H1 (cell line): ENCODE measurements around the gene STT3B. TPM values are rescaled to one million over a fixed set of nuclear protein-coding genes. Genes with fewer than 3 reads are reported as not detected.

ENCODE experiments used
- BCL11A ChIP-seq, 2 experiments: IDR thresholded peaks; one replicate each; pipeline ENCODE4 v1.6.1; 2011; ENCODE audit warnings: low read depth in 2 of 2, low read length in 2 of 2, mild to moderate bottlenecking in 2 of 2
- CBX5 ChIP-seq: fragments of 300-800, 300-1000 bp; sonication (generic); IDR thresholded peaks from 2 replicates; pipeline ENCODE4 v1.7.1; 2016; ENCODE audit warnings: antibody characterized with exemption, low read length, low read depth
- CREB1 ChIP-seq: IDR thresholded peaks from 2 replicates; pipeline ENCODE4 v1.6.1; 2012; ENCODE audit warnings: inconsistent platforms
- EZH2 ChIP-seq: fragments of 200-600 bp; sonication (generic); IDR thresholded peaks from 2 replicates; pipeline ENCODE4 v1.7.1; 2012; ENCODE audit warnings: low read depth, mild to moderate bottlenecking, moderate library complexity, low read length, inconsistent platforms; ENCODE audit not compliant: severe bottlenecking
- GTF2F1 ChIP-seq: IDR thresholded peaks from 2 replicates; pipeline ENCODE4 v1.6.1; 2012; ENCODE audit warnings: low read depth, low read length, improper control_type of control experiment, borderline replicate concordance
- JUND ChIP-seq: IDR thresholded peaks from 2 replicates; pipeline ENCODE4 v1.6.1; 2011; ENCODE audit warnings: mild to moderate bottlenecking, improper control_type of control experiment, low read length
- KDM1A ChIP-seq: fragments of 200-600, 300-600 bp; sonication (generic); IDR thresholded peaks from 2 replicates; pipeline ENCODE4 v1.7.1; 2016; ENCODE audit warnings: mild to moderate bottlenecking, low read length, borderline replicate concordance
- KDM5A ChIP-seq: fragments of 200-600 bp; IDR thresholded peaks from 2 replicates; pipeline ENCODE4 v1.7.1; 2012; ENCODE audit warnings: mild to moderate bottlenecking, low read length, inconsistent platforms, mixed read lengths
- NRF1 ChIP-seq: IDR thresholded peaks from 2 replicates; pipeline ENCODE4 v1.6.1; 2011; ENCODE audit warnings: mild to moderate bottlenecking, low read depth, low read length, improper control_type of control experiment
- PHF8 ChIP-seq: fragments of 200-600 bp; sonication (generic); conservative IDR thresholded peaks from 2 replicates; pipeline ENCODE4 v1.7.1; 2012; ENCODE audit warnings: low read depth, mild to moderate bottlenecking, inconsistent platforms, low read length, moderate library complexity
- POLR2A ChIP-seq, 2 experiments: IDR thresholded peaks; 1 replicate in 1 of 2; 2 replicates in 1 of 2; pipeline ENCODE4 v1.6.1; 2011; ENCODE audit warnings: low read depth in 2 of 2, low read length in 2 of 2, mild to moderate bottlenecking in 2 of 2; ENCODE audit errors: control extremely low read depth in 1 of 2
- RBBP5 ChIP-seq: IDR thresholded peaks from 2 replicates; pipeline ENCODE4 v1.7.1; 2012; ENCODE audit warnings: low read depth, mild to moderate bottlenecking, inconsistent platforms, low read length, moderate library complexity, borderline replicate concordance
- RXRA ChIP-seq: IDR thresholded peaks from 2 replicates; pipeline ENCODE4 v1.6.1; 2011; ENCODE audit warnings: low read depth, mild to moderate bottlenecking, low read length, moderate library complexity; ENCODE audit not compliant: insufficient read depth
- SIN3A ChIP-seq, 2 experiments: IDR thresholded peaks in 1 of 2; conservative IDR thresholded peaks in 1 of 2; 2 replicates each; pipeline ENCODE4 v1.6.1; 2011 to 2012; ENCODE audit warnings: low read length in 2 of 2, improper control_type of control experiment in 1 of 2, low read depth in 1 of 2, mild to moderate bottlenecking in 1 of 2
- SIRT6 ChIP-seq: IDR thresholded peaks from one replicate; pipeline ENCODE4 v1.7.1; 2012; ENCODE audit warnings: low read length, inconsistent platforms
- SP1 ChIP-seq: IDR thresholded peaks from 2 replicates; pipeline ENCODE4 v1.6.1; 2011; ENCODE audit warnings: low read depth, low read length
- TBP ChIP-seq: IDR thresholded peaks from 2 replicates; pipeline ENCODE4 v1.6.1; 2011; ENCODE audit warnings: low read depth, low read length, improper control_type of control experiment
- TCF12 ChIP-seq: IDR thresholded peaks from 2 replicates; pipeline ENCODE4 v1.6.1; 2011; ENCODE audit warnings: low read depth, mild to moderate bottlenecking, low read length
- polyA plus RNA-seq, 7 experiments: library from polyadenylated mRNA; depleted of rRNA in 3 of 7; stranded (reverse) in 5 of 7; unstranded in 2 of 7; fragments of >200 nt in 5 of 7; fragments of 200-250 nt in 2 of 7; gene quantifications; 1 replicate in 5 of 7; 2 replicates in 1 of 7; 4 replicates in 1 of 7; pipeline versions ENCODE4 v1.2.1 to v1.2.3, GENCODE V29; 2011 to 2013; ENCODE audit warnings: missing spikeins in 2 of 7, mixed read lengths in 2 of 7
- total RNA-seq: library from RNA; stranded (reverse); fragmentation: NEBNext Ultra II Directional; extraction: Animal tissue kit (Norgen Biotek cat#: 25700); gene quantifications from 2 replicates; pipeline ENCODE4 v1.2.1, GENCODE V29; 2021
- TF ChIP-seq, protein P1 (sequence below): IDR thresholded peaks from 2 replicates; pipeline ENCODE4 v1.6.1; 2011; ENCODE audit warnings: low read length, improper control_type of control experiment
- TF ChIP-seq, protein P2 (sequence below): IDR thresholded peaks from 2 replicates; pipeline ENCODE4 v1.6.1; 2012; ENCODE audit warnings: low read length, inconsistent platforms

Gene STT3B
- total and polyA plus RNA-seq, 2 of the 8 experiments (the other 6 are each of a cell fraction or from before 2014, with no cell fraction given), result 43.5 to 134 TPM

DNA sequence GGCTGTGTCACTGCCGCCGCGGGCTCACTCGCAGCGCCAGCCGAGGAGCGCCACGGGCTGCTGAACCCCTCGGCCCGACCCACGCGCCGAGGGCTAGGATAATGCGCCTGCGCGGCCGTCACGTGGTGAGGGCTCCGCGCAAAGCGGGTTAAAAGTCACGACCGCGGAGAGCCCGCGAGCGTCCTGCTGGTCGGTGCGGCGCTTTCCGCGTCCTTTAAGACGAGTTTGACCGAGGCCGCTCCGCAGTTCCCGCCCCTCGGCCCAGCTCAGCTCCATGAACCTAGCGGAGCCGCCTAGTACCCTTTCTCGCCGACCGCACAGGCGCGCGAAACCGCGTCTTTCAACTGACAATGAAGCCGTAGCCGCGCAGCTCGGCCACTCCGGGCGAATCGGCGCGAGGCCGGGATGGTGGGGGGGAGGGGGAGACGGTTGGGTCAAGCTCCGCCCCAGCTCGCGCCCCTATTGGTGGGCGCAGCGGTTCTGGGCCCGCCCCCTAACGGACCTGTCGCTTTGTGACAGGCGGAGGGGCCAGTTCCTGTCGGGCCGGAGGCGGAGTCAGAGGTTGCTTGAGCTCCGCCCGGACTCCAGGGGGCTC, 636 bp upstream of the STT3B start (continued):
- no peak for TF ChIP-seq BCL11A (IDR thresholded peaks at IDR 0.05; ENCODE audit: low read depth in 2 of 2, low read length in 2 of 2)
- TF ChIP-seq CBX5, result no peak
- TF ChIP-seq RXRA, result no peak
- TF ChIP-seq POLR2A (IDR thresholded peaks at IDR 0.05; ENCODE audit: control extremely low read depth in 1 of 2, low read depth in 2 of 2, low read length in 2 of 2), result peak; percentile 96 to 98
- TF ChIP-seq, protein P1, sequence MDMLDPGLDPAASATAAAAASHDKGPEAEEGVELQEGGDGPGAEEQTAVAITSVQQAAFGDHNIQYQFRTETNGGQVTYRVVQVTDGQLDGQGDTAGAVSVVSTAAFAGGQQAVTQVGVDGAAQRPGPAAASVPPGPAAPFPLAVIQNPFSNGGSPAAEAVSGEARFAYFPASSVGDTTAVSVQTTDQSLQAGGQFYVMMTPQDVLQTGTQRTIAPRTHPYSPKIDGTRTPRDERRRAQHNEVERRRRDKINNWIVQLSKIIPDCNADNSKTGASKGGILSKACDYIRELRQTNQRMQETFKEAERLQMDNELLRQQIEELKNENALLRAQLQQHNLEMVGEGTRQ, result peak; percentile 82
- TF ChIP-seq KDM5A, result no peak
- TF ChIP-seq, protein P2, sequence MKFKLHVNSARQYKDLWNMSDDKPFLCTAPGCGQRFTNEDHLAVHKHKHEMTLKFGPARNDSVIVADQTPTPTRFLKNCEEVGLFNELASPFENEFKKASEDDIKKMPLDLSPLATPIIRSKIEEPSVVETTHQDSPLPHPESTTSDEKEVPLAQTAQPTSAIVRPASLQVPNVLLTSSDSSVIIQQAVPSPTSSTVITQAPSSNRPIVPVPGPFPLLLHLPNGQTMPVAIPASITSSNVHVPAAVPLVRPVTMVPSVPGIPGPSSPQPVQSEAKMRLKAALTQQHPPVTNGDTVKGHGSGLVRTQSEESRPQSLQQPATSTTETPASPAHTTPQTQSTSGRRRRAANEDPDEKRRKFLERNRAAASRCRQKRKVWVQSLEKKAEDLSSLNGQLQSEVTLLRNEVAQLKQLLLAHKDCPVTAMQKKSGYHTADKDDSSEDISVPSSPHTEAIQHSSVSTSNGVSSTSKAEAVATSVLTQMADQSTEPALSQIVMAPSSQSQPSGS, result peak; percentile 58
- no peak for TF ChIP-seq EZH2
- peak; percentile 84 for TF ChIP-seq TBP
- peak; percentile 67 for TF ChIP-seq CREB1
- no peak for TF ChIP-seq SIRT6
- TF ChIP-seq GTF2F1, result no peak
- no peak for TF ChIP-seq JUND
- no peak for TF ChIP-seq TCF12
- no peak for TF ChIP-seq KDM1A
- peak; percentile 76 for TF ChIP-seq RBBP5
- TF ChIP-seq NRF1, result no peak; the same call in 1 of the 2 replicates
- peak; percentile 97 for TF ChIP-seq PHF8
- 0 out of 4 replicates have a peak, but pooled peaks of 1 of the 2 experiments have one; percentile 65 for TF ChIP-seq SIN3A (conservative IDR thresholded peaks at IDR 0.05 in 1 of 2, IDR thresholded peaks at IDR 0.05 in 1 of 2; ENCODE audit: low read depth in 1 of 2, low read length in 2 of 2)
- peak; percentile 90 for TF ChIP-seq SP1
